Epidermal melanocyte (primary cell): Measurements from ENCODE around the gene PTGER1.

Experiments
- DNase-seq: peaks from one replicate; pipeline ENCODE4 v3.0.0; 2011; ENCODE audit warnings: low spot score; ENCODE audit not compliant: insufficient read length

The PTGER1 gene

DNA sequence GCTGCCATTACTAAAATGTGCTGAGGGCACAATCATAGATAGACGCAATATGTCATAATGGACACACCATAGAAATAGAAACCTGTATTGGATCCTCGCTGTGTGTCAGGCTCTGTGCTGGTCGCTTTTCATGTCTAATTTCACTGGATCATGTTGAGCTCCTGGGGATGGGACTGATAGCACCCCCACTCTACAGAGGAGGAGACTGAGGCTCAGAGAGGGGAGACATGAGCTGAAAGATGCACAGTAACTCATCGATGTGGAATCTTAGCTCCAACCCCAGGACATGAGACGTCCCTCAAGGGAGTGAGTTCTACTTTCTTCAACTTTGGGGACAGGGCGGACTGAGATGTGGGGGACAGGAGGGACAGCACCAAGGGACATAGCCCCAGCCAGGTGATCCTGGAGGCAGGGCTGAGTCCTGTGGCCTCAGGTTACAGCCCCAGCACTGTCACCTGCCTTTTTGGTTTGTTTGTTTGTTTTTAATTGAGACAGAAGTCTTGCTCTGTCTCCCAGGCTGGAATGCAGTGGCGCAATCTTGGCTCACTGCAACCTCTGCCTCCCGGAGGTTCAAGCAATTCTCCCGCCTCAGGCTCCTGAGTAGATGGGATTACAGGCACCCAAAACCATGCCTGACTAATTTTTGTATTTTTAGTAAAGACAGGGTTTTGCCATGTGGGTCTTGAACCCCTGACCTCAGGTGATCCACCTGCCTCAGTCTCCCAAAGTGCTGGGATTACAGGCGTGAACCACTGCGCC lies 27.4 kb upstream of the PTGER1 start:
- no peak for DNase-seq

DNA sequence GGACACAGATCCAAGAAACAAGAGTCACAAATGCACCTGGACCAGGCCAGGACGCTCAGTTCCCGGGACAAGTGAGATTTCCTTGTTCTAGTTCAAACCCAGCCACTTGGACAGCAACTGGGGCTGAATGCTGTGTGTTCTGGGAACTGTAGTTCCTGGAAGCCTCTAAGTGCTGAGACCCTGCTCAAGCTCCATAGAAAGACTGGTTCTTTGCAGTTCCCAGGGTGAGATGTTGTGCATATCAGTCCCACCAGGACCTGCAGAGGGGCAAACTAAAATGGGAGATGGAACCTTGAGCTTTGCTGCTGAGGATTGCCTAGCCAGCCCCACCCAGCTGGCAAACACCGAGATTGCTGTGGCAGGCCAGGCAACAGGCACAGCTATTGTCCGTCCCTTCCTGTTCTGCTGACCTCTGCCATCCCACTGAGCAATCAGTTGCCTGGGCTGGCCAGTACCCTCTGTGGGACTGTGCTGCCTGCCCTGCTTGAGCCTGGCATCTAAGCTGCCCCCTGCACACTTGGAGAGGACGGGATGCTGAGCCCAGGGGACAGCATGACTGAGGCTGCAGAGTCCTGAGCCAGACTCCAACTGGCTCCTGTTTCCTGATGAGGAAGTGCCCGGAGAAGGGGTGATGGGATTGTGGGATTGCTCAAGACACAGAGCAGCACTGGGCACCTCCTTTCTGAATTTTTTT lies 22.2 kb upstream of the PTGER1 start:
- DNase-seq = no peak

DNA sequence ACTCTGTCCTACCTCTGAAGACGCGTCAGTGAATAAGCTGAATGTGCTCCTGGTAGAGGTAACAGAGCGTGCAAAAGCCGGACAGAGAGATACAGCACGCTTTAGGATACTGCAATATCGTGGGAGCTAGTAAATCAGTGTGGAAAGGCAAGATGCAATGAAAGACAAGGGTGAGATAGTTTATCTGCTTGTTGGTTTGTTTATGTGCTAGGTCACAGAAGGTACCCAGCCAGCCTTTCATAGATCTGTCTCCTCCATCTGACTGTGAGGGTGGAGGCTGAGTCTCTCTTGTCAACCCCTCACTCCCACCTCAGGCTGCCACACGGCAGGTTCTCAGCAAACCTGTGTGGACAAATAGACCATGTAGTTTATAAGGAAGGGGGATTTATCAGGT lies 21.7 kb upstream of the PTGER1 start:
- no peak for DNase-seq

- peak; percentile 99 for DNase-seq
Observed at GRCh38 chr19:14496029-14496833, 21.1 kb upstream of the PTGER1 start, which contains the start of gene GIPC1. Gene GIPC1, minus strand, starts transcription at chr19:14496127. Its CDS starts 13,151 bp downstream, at chr19:14482976.

DNA sequence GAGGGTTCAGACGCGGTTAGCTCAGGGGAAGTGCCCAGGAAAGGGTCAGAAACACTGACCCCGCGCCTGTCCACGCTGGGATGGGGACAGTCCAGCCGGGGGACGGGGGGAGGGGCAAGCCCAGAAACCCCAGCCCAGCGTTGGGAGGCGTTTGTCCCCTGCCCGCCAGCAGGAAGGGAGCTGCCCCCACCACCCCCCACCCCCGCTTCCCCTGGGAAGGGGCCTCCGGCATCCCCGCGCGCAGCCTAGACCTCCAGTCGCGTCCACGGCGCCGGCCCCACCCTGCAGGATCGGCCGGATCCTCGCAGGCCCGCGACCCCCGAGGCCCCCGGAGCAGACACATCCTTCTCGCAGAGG lies 20.5 kb upstream of the PTGER1 start:
- no peak for DNase-seq

GRCh38 chr19:14494910-14495671 lies 19.9 kb upstream of the PTGER1 start:
- no peak for DNase-seq

- DNase-seq = no peak
Observed at GRCh38 chr19:14494411-14494810, 19.3 kb upstream of the PTGER1 start.

GRCh38 chr19:14492756-14493337 lies 17.7 kb upstream of the PTGER1 start:
- no peak for DNase-seq

DNA sequence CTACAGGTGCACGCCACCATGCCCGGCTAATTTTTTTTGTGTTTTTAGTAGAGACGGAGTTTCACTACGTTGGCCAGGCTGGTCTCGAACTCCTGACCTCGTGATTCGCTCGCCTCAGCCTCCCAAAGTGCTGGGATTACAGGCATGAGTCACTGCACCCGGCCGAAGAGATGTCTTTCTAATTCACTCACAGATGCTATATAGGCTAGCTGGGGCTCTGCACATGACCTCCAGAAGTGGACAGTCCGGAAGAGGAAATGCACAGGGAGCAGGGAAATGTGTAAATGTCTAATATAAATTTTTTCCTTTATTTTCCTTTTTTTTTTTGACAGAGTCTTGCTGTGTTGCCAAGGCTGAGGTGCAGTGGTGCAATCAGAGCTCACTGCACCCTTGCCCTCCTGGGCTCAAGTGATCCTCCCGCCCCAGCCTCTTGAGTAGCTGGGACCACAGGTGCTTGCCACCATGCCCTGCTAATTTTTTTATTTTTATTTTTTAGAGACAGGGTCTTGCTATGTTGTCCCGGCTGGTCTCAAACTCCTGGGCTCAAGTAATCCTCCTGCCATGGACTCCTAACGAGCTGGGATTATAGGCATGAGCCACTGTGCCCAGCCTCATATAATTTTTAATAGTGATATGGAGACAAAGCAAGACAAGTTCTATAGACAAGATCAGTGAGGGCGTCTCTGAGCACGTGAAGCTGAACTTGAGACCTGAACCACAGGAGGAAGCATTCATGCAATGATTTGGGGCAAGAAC lies 12.4 kb upstream of the PTGER1 start:
- DNase-seq = no peak

GRCh38 chr19:14482172-14482941 lies 7.2 kb upstream of the PTGER1 start:
- DNase-seq = peak; percentile 12

DNA sequence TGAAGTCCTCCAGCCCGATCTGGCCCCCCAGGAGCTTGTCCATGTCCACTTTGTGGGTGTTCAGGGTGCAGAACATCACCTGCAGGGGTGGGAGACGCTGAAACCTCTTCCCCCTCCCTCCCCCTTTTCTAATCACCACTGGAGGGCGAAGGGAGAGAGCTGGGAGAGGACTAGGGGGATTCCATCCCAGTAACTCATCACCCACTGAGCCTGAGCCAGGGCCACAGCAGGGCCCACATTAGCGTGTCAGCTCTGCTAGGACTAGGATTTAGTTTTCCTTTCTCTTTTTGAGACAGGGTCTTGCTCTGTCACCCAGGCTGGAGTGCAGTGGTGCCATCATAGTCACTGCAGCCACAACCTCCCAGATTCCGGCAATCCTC lies 5.5 kb upstream of the PTGER1 start:
- peak; percentile 18 for DNase-seq

DNA sequence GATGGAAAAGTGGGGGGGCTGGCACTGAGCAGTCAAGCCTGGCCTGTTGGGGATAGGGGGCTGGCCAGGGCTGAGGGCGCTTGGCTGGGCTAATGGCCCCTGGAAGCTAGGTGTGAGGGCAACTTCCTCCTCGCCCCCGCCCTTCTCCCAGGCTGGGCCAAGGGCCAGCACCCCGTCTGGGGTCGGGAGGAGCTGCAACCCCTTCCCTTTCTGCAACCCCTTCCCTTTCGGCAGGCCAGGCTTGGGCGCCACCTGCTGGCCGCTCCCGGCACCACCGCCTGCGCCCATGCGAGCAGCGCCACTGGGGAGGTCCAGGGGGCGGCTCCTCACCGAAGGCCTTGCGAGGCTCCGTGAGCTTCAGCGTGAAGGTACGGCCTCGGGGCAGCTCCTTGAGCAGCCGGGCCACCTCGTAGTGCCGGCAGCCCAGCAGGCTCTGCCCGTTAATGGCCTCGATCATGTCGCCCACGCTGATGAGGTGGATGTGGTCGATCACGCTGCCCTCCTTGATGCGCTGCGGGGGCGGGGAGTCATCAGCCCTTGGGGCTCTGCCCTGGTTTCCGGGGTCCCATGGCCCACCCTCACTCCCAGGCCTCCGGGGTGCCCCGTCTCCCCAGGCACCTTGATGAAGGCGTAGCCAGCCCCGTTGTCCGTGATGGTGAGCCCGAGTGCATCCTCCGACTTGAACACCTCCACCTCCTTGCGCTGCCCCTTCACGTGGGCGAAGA lies 5.0 kb upstream of the PTGER1 start:
- DNase-seq = peak; percentile 43

GRCh38 chr19:14479309-14479974 lies 4.3 kb upstream of the PTGER1 start:
- peak; percentile 7 for DNase-seq

- DNase-seq = peak; percentile 11
Observed at GRCh38 chr19:14478113-14478545, 3.0 kb upstream of the PTGER1 start.

- peak; percentile 14 for DNase-seq
Observed at GRCh38 chr19:14477418-14478112, 2.4 kb upstream of the PTGER1 start.

DNA sequence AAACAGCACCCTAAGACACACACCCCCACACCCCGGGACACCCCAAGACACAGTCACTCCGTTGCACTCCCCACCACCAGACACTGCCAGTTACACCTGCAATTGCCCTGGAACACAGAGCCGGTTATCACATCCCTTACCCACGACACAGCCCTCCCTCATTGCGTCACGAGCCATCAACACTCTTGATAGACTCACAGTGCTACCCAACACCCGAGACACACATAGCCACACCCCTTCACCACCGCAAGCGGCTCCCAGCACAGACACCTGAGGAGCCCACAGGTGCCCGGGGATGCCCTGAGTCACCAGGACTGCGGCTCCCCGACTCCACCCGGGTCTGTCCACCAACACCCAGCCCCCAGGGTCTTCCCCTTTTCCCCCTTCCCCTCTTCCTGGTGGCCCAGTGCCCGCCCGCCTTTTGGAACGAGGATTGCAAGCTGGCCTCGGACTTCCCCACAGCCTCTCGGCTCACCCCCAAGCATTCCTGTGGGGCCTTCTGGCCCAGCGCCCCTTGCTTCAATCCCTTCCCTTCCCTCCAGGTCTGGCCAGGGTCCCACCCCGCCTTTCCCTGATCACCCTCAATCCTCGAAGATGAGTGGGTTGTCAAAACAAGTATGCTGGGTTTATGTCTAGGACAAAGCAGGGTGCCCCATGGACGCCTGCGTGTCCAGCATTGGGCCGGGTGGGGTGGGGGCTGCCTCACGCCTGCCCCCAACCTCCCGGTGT lies 1.7 kb upstream of the PTGER1 start:
- peak; percentile 41 for DNase-seq

- no peak for DNase-seq
Observed at GRCh38 chr19:14476327-14476672, 1.1 kb upstream of the PTGER1 start.
